ENCODE results near the gene NBPF4.
"Not testable (repeated sequence)": the region's sequence is repeated elsewhere in the genome, so short reads cannot be mapped to it uniquely, and the experiment has no call there.

DNA sequence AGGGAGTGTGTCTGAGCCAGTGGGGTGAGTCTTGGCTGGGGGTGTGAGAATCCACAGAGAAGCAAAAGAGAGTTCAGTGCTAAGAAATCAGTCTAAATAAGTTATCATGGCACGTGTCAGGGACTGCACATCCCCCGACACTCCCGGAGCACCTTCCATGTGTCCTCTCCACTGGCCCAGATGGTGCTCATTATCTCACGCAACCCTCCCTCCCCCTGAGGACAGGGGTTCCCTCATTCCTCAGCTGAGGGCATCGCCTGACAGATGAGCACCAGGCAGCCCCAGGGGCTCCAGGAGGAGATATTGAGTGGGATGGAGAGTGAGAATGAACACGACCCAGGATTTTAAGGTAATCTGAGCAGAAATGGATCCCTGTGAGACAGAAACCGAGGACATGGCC, 16.1 kb downstream of the NBPF4 start:
- TF ChIP-seq, protein P1, sequence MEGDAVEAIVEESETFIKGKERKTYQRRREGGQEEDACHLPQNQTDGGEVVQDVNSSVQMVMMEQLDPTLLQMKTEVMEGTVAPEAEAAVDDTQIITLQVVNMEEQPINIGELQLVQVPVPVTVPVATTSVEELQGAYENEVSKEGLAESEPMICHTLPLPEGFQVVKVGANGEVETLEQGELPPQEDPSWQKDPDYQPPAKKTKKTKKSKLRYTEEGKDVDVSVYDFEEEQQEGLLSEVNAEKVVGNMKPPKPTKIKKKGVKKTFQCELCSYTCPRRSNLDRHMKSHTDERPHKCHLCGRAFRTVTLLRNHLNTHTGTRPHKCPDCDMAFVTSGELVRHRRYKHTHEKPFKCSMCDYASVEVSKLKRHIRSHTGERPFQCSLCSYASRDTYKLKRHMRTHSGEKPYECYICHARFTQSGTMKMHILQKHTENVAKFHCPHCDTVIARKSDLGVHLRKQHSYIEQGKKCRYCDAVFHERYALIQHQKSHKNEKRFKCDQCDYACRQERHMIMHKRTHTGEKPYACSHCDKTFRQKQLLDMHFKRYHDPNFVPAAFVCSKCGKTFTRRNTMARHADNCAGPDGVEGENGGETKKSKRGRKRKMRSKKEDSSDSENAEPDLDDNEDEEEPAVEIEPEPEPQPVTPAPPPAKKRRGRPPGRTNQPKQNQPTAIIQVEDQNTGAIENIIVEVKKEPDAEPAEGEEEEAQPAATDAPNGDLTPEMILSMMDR (conservative IDR thresholded peaks at IDR 0.05; ENCODE audit: low read depth, low read length): not testable (repeated sequence)
- TF ChIP-seq EZH2 (IDR thresholded peaks at IDR 0.05; ENCODE audit: low read length, unreplicated experiment); EZH2phosphoT487 (IDR thresholded peaks at IDR 0.05; ENCODE audit: borderline replicate concordance, low read length): not testable (repeated sequence)
